GM12878 (cell line): ENCODE results near the gene TRHDE. TPM values are rescaled to one million over a fixed set of nuclear protein-coding genes. Genes with fewer than 3 reads are reported as not detected.

Experiments used
- ATAC-seq: fragments of 200-7000 bp; cut with Tn5 transposase; 3 replicates; pipeline ENCODE4 v1.9.1; 2020; ENCODE audit warnings: mild to moderate bottlenecking, moderate library complexity
- BruUV-seq: library from RNA; stranded (reverse); fragments of 400-500 nt; replicated peaks from 2 replicates; lab custom pipeline; 2021; lab: Mats Ljungman, UMichigan
- CTCF ChIA-PET: fragments of 300-600 bp; sonication (Branson Sonifier 250); formaldehyde crosslinking; extraction: SDS; loops from one replicate; lab custom pipeline; 2021; ENCODE audit warnings: inconsistent platforms; lab: Yijun Ruan, JAX
- POLR2A ChIA-PET: fragments of 350-600 bp; formaldehyde crosslinking; extraction: SDS; loops from one replicate; lab custom pipeline; 2021; ENCODE audit warnings: inconsistent platforms; lab: Charles Lee
- RAD21 ChIA-PET: fragments of 300-600 bp; sonication (Branson Sonifier 250); formaldehyde crosslinking; loops from one replicate; lab custom pipeline; 2023; ENCODE audit warnings: antibody characterized with exemption; ENCODE audit not compliant: unreplicated experiment; lab: Charles Lee
- SMC1A ChIA-PET: fragments of 300-600 bp; sonication (Branson Sonifier 250); formaldehyde crosslinking; loops from one replicate; lab custom pipeline; 2023; ENCODE audit not compliant: unreplicated experiment, uncharacterized antibody; lab: Charles Lee
- DNase-seq: peaks from one replicate; pipeline ENCODE4 v3.0.0-alpha.2; 2011; ENCODE audit warnings: low read depth, low spot score
- FAIRE-seq: peaks from 3 replicates; lab custom pipeline; 2011; peaks lifted over from hg19 to GRCh38; lab: Jason Lieb, UNC
- H2AFZ ChIP-seq: 2 replicates; pipeline ENCODE4 v1.6.0; 2011; ENCODE audit warnings: low read depth, low read length, control low read depth; ENCODE audit not compliant: control insufficient read depth
- H3K27ac ChIP-seq: 2 replicates; pipeline ENCODE4 v1.5.1; 2011; ENCODE audit warnings: control low read depth; ENCODE audit not compliant: control insufficient read depth, insufficient read depth
- H3K27me3 ChIP-seq, 2 experiments: replicated peaks in 1 of 2; 2 replicates each; pipeline versions ENCODE4 v1.6.0 to v1.6.1; 2011; ENCODE audit warnings: low read length in 1 of 2; ENCODE audit not compliant: control insufficient read depth in 2 of 2, insufficient read depth in 2 of 2
- H3K36me3 ChIP-seq, 2 experiments: 2 replicates each; pipeline ENCODE4 v1.5.1; 2011; ENCODE audit warnings: low read length in 1 of 2; ENCODE audit not compliant: control insufficient read depth in 2 of 2, insufficient read depth in 2 of 2
- H3K4me1 ChIP-seq: 2 replicates; pipeline ENCODE4 v1.6.1; 2011; ENCODE audit warnings: mild to moderate bottlenecking, low read length, moderate library complexity, mixed read lengths; ENCODE audit not compliant: control insufficient read depth, insufficient read depth
- H3K4me2 ChIP-seq: 2 replicates; pipeline ENCODE4 v1.6.0; 2011; ENCODE audit warnings: control low read depth; ENCODE audit not compliant: control insufficient read depth, insufficient read depth
- H3K4me3 ChIP-seq: fragments of 200-600 bp; sonication (generic); 2 replicates; pipeline ENCODE4 v1.5.1; 2016
- H3K79me2 ChIP-seq: 2 replicates; pipeline ENCODE4 v1.6.0; 2011; ENCODE audit warnings: low read length; ENCODE audit not compliant: control insufficient read depth, insufficient read depth
- H3K9ac ChIP-seq: 2 replicates; pipeline ENCODE4 v1.8.0; 2011; ENCODE audit warnings: low read length, control low read depth, mixed read lengths; ENCODE audit not compliant: control insufficient read depth, insufficient read depth
- H3K9me3 ChIP-seq: replicated peaks from 3 replicates; pipeline ENCODE4 v1.5.1; 2011; ENCODE audit warnings: mild to moderate bottlenecking, low read length; ENCODE audit not compliant: control insufficient read depth, insufficient read depth
- H4K20me1 ChIP-seq: 2 replicates; pipeline ENCODE4 v1.6.0; 2011; ENCODE audit not compliant: control insufficient read depth, insufficient read depth
- ATF7 ChIP-seq: fragments of 450-650 bp; IDR thresholded peaks from 2 replicates; pipeline ENCODE4 v1.6.1; 2016; ENCODE audit warnings: low read depth, mild to moderate bottlenecking
- CBFB ChIP-seq: IDR thresholded peaks from 2 replicates; pipeline ENCODE4 v1.6.1; 2016; ENCODE audit warnings: antibody characterized with exemption, low read depth
- CBX3 ChIP-seq: fragments of 200-600 bp; sonication (generic); IDR thresholded peaks from 2 replicates; pipeline ENCODE4 v1.6.1; 2016; ENCODE audit warnings: low read depth, borderline replicate concordance
- CREB1 ChIP-seq: IDR thresholded peaks from 2 replicates; pipeline ENCODE4 v1.6.1; 2012; ENCODE audit warnings: low read depth, mild to moderate bottlenecking, inconsistent platforms
- E2F4 ChIP-seq: IDR thresholded peaks from 2 replicates; pipeline ENCODE4 v1.6.1; 2012; ENCODE audit warnings: low read depth, low read length, improper control_type of control experiment
- EGR1 ChIP-seq, 2 experiments: IDR thresholded peaks; 1 replicate in 1 of 2; 2 replicates in 1 of 2; pipeline ENCODE4 v1.6.1; 2011 to 2012; ENCODE audit warnings: low read depth in 2 of 2, low read length in 2 of 2, borderline replicate concordance in 1 of 2, mild to moderate bottlenecking in 1 of 2, moderate library complexity in 1 of 2
- EP300 ChIP-seq, 2 experiments: fragments of 150-350 bp in 1 of 2; IDR thresholded peaks; 2 replicates each; pipeline ENCODE4 v1.6.1; 2011 to 2012; ENCODE audit warnings: low read depth in 2 of 2, low read length in 2 of 2, borderline replicate concordance in 1 of 2, improper control_type of control experiment in 1 of 2, inconsistent platforms in 1 of 2; ENCODE audit not compliant: control insufficient read depth in 1 of 2
- HCFC1 ChIP-seq: fragments of 150-350 bp; IDR thresholded peaks from 2 replicates; pipeline ENCODE4 v1.6.1; 2014; ENCODE audit warnings: low read length
- IRF5 ChIP-seq: fragments of 450-650 bp; IDR thresholded peaks from 2 replicates; pipeline ENCODE4 v1.6.1; 2017; ENCODE audit warnings: borderline replicate concordance
- KAT2A ChIP-seq: conservative IDR thresholded peaks from 2 replicates; pipeline ENCODE4 v1.6.1; 2011; ENCODE audit warnings: low read depth, low read length; ENCODE audit not compliant: control insufficient read depth
- NR2F1 ChIP-seq: fragments of 450-650 bp; conservative IDR thresholded peaks from 2 replicates; pipeline ENCODE4 v1.6.1; 2017; ENCODE audit warnings: mild to moderate bottlenecking
- NRF1 ChIP-seq: conservative IDR thresholded peaks from 2 replicates; pipeline ENCODE4 v1.6.1; 2011; ENCODE audit warnings: mild to moderate bottlenecking, low read depth, low read length, improper control_type of control experiment
- PBX3 ChIP-seq: IDR thresholded peaks from 2 replicates; pipeline ENCODE4 v1.6.1; 2011; ENCODE audit warnings: mild to moderate bottlenecking, low read depth, low read length, moderate library complexity; ENCODE audit not compliant: insufficient replicate concordance
- POLR2AphosphoS5 ChIP-seq: IDR thresholded peaks from 2 replicates; pipeline ENCODE4 v1.6.1; 2011; ENCODE audit warnings: mild to moderate bottlenecking, low read length, inconsistent platforms
- RAD21 ChIP-seq: IDR thresholded peaks from 2 replicates; pipeline ENCODE4 v1.6.1; 2011; ENCODE audit warnings: mild to moderate bottlenecking, low read depth, low read length, moderate library complexity; ENCODE audit not compliant: insufficient read depth
- SMC3 ChIP-seq: IDR thresholded peaks from 2 replicates; pipeline ENCODE4 v1.6.1; 2011; ENCODE audit warnings: low read length, improper control_type of control experiment, borderline replicate concordance
- TBL1XR1 ChIP-seq: IDR thresholded peaks from 2 replicates; pipeline ENCODE4 v1.6.1; 2012; ENCODE audit warnings: low read depth, low read length, improper control_type of control experiment
- TCF12 ChIP-seq: IDR thresholded peaks from 2 replicates; pipeline ENCODE4 v1.6.1; 2011; ENCODE audit warnings: low read depth, mild to moderate bottlenecking, low read length
- ZNF207 ChIP-seq: fragments of 450-650 bp; IDR thresholded peaks from 2 replicates; pipeline ENCODE4 v1.6.1; 2014; ENCODE audit warnings: antibody characterized with exemption, mild to moderate bottlenecking, borderline replicate concordance
- ZNF384 ChIP-seq: IDR thresholded peaks from 2 replicates; pipeline ENCODE4 v1.6.1; 2012; ENCODE audit warnings: low read depth, mild to moderate bottlenecking, low read length, improper control_type of control experiment, borderline replicate concordance
- WGBS: methylation state at CpG from one replicate; pipeline ENCODE4 v1.1.6; 2016; ENCODE audit warnings: low lambda C conversion rate; ENCODE audit not compliant: insufficient replicate concordance, insufficient coverage; ENCODE audit errors: missing lambda C conversion rate; 5-methylcytosine and 5-hydroxymethylcytosine counted together
- in situ Hi-C: fragments of 300-500 bp; cut with MboI; formaldehyde crosslinking; loops from 9 replicates; pipeline ENCODE4 v1.14.3; 2018; ENCODE audit warnings: mixed read lengths
- intact Hi-C: fragments of 100-400 bp; cut with micrococcal nuclease; formaldehyde crosslinking; loops from one replicate; pipeline ENCODE4 v1.14.2; 2022; ENCODE audit not compliant: unreplicated experiment
- polyA plus RNA-seq, 11 experiments: library from polyadenylated mRNA; depleted of rRNA in 4 of 11; unstranded in 6 of 11; stranded (reverse) in 5 of 11; fragments of >200 nt; fragmentation: Nextera tagmentation in 4 of 11; fragmentation: Illumina TruSeq in 1 of 11; extraction: Ambion mirVana in 4 of 11; extraction: Trizol in 1 of 11; gene quantifications; 1 replicate in 1 of 11; 2 replicates in 10 of 11; pipeline versions ENCODE4 v1.2.1 to v1.2.3, GENCODE V29; 2011 to 2016; ENCODE audit warnings: inconsistent platforms in 2 of 11, missing spikeins in 2 of 11, low read depth in 1 of 11
- total RNA-seq, 4 experiments: library from RNA; depleted of rRNA in 3 of 4; stranded (reverse); fragments of >200 nt in 3 of 4; fragmentation: Illumina TruSeq in 1 of 4; extraction: Trizol in 1 of 4; gene quantifications; 2 replicates each; pipeline versions ENCODE4 v1.2.1 to v1.2.3, GENCODE V29; 2013 to 2021

TRHDE gene
- total and polyA plus RNA-seq, 10 of the 15 experiments (the other 5 are each of a cell fraction or from before 2014, with no cell fraction given), result not detected

DNA sequence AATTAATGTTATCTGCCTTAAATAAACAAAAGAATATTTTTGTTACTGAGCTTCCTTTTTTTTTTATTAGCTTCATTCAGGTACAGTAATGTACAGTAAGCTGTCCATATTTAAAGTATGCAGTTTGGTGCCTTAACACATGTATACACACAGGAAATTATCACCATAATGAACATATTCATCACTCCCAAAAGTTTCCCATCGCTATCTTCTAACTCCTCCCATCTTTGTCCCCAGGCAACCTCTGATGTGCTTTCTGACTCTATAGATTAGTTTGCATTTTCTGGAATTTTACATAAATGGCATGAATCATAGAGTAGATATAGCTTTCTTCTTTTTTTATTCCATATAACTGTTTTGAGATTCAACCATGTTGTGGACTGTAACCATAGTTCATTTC, 193.0 kb downstream of the TRHDE start (continued):
- TF ChIP-seq SMC3, result no peak
- no peak for TF ChIP-seq CBFB
- no peak for TF ChIP-seq NR2F1
- no peak for TF ChIP-seq TBL1XR1
- TF ChIP-seq ZNF207, result no peak

DNA sequence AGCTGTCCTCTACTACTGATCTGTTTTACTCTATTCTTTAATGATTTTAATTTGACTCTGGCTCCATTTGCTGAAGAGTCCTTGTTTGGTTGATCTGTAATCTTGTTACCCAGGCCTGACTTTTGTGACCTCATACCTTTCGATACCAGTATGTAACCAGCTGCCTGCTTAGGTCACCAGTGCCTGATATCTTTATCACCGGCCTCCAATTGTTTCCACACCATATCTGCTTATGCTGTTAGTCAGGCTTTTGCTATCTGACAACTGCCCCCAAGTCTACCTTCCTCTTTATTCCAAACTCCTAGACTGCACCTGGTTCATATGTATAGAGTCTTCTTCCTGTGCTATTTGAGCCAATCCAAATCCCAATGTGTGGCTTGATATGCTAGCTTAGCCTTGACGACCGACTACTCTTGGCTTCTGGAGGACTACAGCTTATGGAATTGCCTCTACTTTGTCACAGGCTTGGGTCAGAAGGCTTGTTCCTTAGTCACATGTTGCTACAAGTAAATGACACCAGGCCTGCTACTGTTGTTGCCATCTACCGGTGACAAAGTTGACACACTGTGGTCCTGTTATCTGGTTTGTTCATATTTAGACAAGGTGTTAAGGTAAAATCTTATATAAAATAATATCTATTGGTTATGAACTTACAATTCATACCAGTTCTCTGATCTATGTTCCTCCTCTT, 193.9 kb downstream of the TRHDE start:
- Histone ChIP-seq H3K4me3 (no peak overlapping the region), H3K36me3 (no peaks in the 10 kb centered on the region), H3K27me3 (no peaks in the 10 kb centered on the region), H3K9me3 (no peaks in the 10 kb centered on the region), H3K4me1 (no peaks in the 10 kb centered on the region), H3K9ac (no peak overlapping the region), H2AFZ (no peak overlapping the region), H3K79me2 (no peaks in the 10 kb centered on the region), H4K20me1 (no peaks in the 10 kb centered on the region), H3K27ac (no peak overlapping the region), H3K4me2 (no peak overlapping the region)
- ChIA-PET RAD21 (no interaction called here), CTCF (no interaction called here), SMC1A (interaction anchor here (1.4 kb wide), 1 partner anchor 18 kb away, joined by 3 read pairs; no protein-coding TSS in a partner anchor), POLR2A (no interaction called here)
- in situ Hi-C loops, result no loop called here
- BruUV-seq, result no TSS peak
- ATAC-seq (no peak), FAIRE-seq (no peak), DNase-seq (no peak)
- 48% methylated on average over 5 of the region's 5 CpGs for WGBS
- intact Hi-C loops, result loop anchor here (10.0 kb wide), 1 partner anchor 451 kb away; no protein-coding TSS in a partner anchor
- TF ChIP-seq EP300 (IDR thresholded peaks at IDR 0.05; ENCODE audit: borderline replicate concordance in 1 of 2, control insufficient read depth in 1 of 2, low read depth in 2 of 2, low read length in 2 of 2), result no peak
- no peak for TF ChIP-seq IRF5
- no peak for TF ChIP-seq CBX3
- TF ChIP-seq ATF7, result no peak
- TF ChIP-seq PBX3, result no peak
- TF ChIP-seq NRF1, result no peak
- no peak for TF ChIP-seq HCFC1
- TF ChIP-seq POLR2AphosphoS5, result no peak
- TF ChIP-seq RAD21, result no peak
- TF ChIP-seq EGR1 (IDR thresholded peaks at IDR 0.05; ENCODE audit: borderline replicate concordance in 1 of 2, low read depth in 2 of 2, low read length in 2 of 2), result no peak
- no peak for TF ChIP-seq E2F4
- TF ChIP-seq CREB1, result no peak
- no peak for TF ChIP-seq TCF12
- no peak for TF ChIP-seq ZNF384
- TF ChIP-seq KAT2A, result no peak
